ENCODE results near the gene SGK1.

The SGK1 gene

GRCh38 chr6:134119486-134119885, 198.4 kb downstream of the SGK1 start:
- no peak for DNase-seq (ENCODE audit: low spot score)

Measured in HuH-7 (cell line).